PC-9 (cell line): ENCODE results near the gene XIRP2. TPM values are rescaled to one million over a fixed set of nuclear protein-coding genes. Genes with fewer than 3 reads are reported as not detected.

ENCODE experiments used
- BruUV-seq: library from RNA; stranded (reverse); fragments of 400-500 nt; replicated peaks from 2 replicates; lab custom pipeline; 2021; lab: Mats Ljungman, UMichigan
- CTCF ChIA-PET: fragments of 300-600 bp; sonication (Branson Sonifier 250); formaldehyde crosslinking; loops from one replicate; lab custom pipeline; 2022; ENCODE audit warnings: antibody characterized with exemption; lab: Charles Lee
- POLR2A ChIA-PET: fragments of 300-600 bp; sonication (Branson Sonifier 250); formaldehyde crosslinking; loops from one replicate; lab custom pipeline; 2022; ENCODE audit warnings: antibody characterized with exemption; ENCODE audit not compliant: unreplicated experiment; lab: Charles Lee
- DNase-seq, 2 experiments: peaks; one replicate each; pipeline versions ENCODE4 v3.0.0 to v3.0.0-alpha.2; 2015 to 2022; ENCODE audit warnings: mixed read lengths in 1 of 2
- H2AFZ ChIP-seq: fragments of 200-600 bp; sonication (generic); 2 replicates; pipeline ENCODE4 v1.8.1; 2017; ENCODE audit warnings: antibody characterized with exemption
- H3F3A ChIP-seq: fragments of 200-600 bp; sonication (generic); 2 replicates; pipeline ENCODE4 v1.8.1; 2017; ENCODE audit warnings: antibody characterized with exemption, mild to moderate bottlenecking, low read depth; ENCODE audit not compliant: insufficient read depth
- H3K27ac ChIP-seq: fragments of 200-600 bp; sonication (generic); 2 replicates; pipeline ENCODE4 v1.6.1; 2016; ENCODE audit warnings: mixed run types
- H3K27me3 ChIP-seq: fragments of 200-600 bp; sonication (generic); 2 replicates; pipeline ENCODE4 v1.6.1; 2016; ENCODE audit warnings: low read depth, mixed run types; ENCODE audit not compliant: insufficient read depth
- H3K36me3 ChIP-seq: fragments of 200-600 bp; sonication (generic); 2 replicates; pipeline ENCODE4 v1.6.1; 2016; ENCODE audit warnings: low read depth, mixed run types
- H3K4me1 ChIP-seq: fragments of 200-600 bp; sonication (generic); replicated peaks from 2 replicates; pipeline ENCODE4 v1.6.1; 2016; ENCODE audit warnings: mixed run types; ENCODE audit not compliant: insufficient read depth
- H3K4me2 ChIP-seq: fragments of 200-600 bp; sonication (generic); 2 replicates; pipeline ENCODE4 v1.6.1; 2017; ENCODE audit warnings: mixed run types
- H3K4me3 ChIP-seq: fragments of 200-600 bp; sonication (generic); 2 replicates; pipeline ENCODE4 v1.6.1; 2016; ENCODE audit warnings: mixed run types
- H3K79me2 ChIP-seq: fragments of 200-600 bp; sonication (generic); 2 replicates; pipeline ENCODE4 v1.6.1; 2017; ENCODE audit warnings: low read depth, mixed run types
- H3K9me2 ChIP-seq: fragments of 200-600 bp; sonication (generic); 2 replicates; pipeline ENCODE4 v1.8.1; 2017; ENCODE audit warnings: mild to moderate bottlenecking; ENCODE audit not compliant: insufficient read depth
- H3K9me3 ChIP-seq: fragments of 200-600 bp; sonication (generic); 2 replicates; pipeline ENCODE4 v1.8.1; 2016; ENCODE audit warnings: low read depth; ENCODE audit not compliant: insufficient read depth
- H4K20me1 ChIP-seq: fragments of 200-600 bp; sonication (generic); 2 replicates; pipeline ENCODE4 v1.8.1; 2017; ENCODE audit not compliant: insufficient read depth
- CTCF ChIP-seq: fragments of 200-600 bp; sonication (generic); conservative IDR thresholded peaks from 2 replicates; pipeline ENCODE4 v1.6.1; 2017; ENCODE audit warnings: mixed run types, antibody characterized with exemption, mild to moderate bottlenecking, moderate library complexity
- EZH2 ChIP-seq: fragments of 200-600 bp; sonication (generic); IDR thresholded peaks from 2 replicates; pipeline ENCODE4 v1.8.0; 2017; ENCODE audit warnings: antibody characterized with exemption, low read depth
- intact Hi-C: fragments of 100-400 bp; cut with micrococcal nuclease; formaldehyde crosslinking; loops from one replicate; pipeline ENCODE4 v1.10.0; 2022; ENCODE audit not compliant: unreplicated experiment
- total RNA-seq: library from RNA; stranded (reverse); gene quantifications from 2 replicates; pipeline ENCODE4 v1.2.3, GENCODE V29; 2021

Gene XIRP2
- total RNA-seq, 1 experiment from 2014 or later = not detected

DNA sequence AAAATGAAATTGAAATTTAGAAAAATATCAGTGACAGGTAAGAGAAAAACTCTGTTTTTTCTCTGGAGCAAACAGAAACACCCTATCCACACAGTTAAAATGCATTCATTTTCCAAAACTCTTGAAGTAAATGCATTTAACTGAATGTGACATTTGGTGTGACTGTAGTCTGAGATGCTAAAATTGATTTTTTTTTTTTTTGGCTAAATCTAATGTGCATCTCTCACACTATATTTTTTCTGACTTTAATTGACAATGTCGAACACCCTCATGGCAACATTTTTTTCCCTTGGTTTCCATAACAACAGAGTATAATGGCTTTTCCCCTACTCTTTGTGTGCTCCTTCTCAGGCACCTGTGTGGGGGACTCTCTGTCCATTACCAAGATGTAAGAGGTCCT, 366.4 kb downstream of the XIRP2 start:
- no peak overlapping the region for H3K27ac ChIP-seq
- H3K9me2 ChIP-seq = no peaks in the 10 kb centered on the region
- no peak overlapping the region for H2AFZ ChIP-seq
- no peaks in the 10 kb centered on the region for H3K27me3 ChIP-seq
- H3F3A ChIP-seq = no peaks in the 10 kb centered on the region
- intact Hi-C loops = no loop called here
- no peaks in the 10 kb centered on the region for H3K79me2 ChIP-seq
- no peak for DNase-seq
- H3K36me3 ChIP-seq = no peaks in the 10 kb centered on the region
- BruUV-seq = no TSS peak
- no peak overlapping the region for H3K4me2 ChIP-seq
- H3K4me1 ChIP-seq = no peaks in the 10 kb centered on the region
- ChIA-PET CTCF (no interaction called here), POLR2A (no interaction called here)
- H4K20me1 ChIP-seq = no peaks in the 10 kb centered on the region
- TF ChIP-seq EZH2 = no peak
- no peak for TF ChIP-seq CTCF
- no peak overlapping the region for H3K4me3 ChIP-seq
- no peaks in the 10 kb centered on the region for H3K9me3 ChIP-seq

- H3K9me2 ChIP-seq = no peaks in the 10 kb centered on the region
- ChIA-PET POLR2A (no interaction called here), CTCF (no interaction called here)
- H3K4me1 ChIP-seq = no peaks in the 10 kb centered on the region
- H2AFZ ChIP-seq = no peak overlapping the region
- no peak overlapping the region for H3K4me2 ChIP-seq
- H4K20me1 ChIP-seq = no peaks in the 10 kb centered on the region
- DNase-seq = no peak
- H3K27me3 ChIP-seq = no peaks in the 10 kb centered on the region
- no peaks in the 10 kb centered on the region for H3F3A ChIP-seq
- TF ChIP-seq CTCF (no peak), EZH2 (no peak)
- no peaks in the 10 kb centered on the region for H3K36me3 ChIP-seq
- no peaks in the 10 kb centered on the region for H3K9me3 ChIP-seq
- H3K79me2 ChIP-seq = no peaks in the 10 kb centered on the region
- H3K27ac ChIP-seq = no peak overlapping the region
- no peak overlapping the region for H3K4me3 ChIP-seq
- no TSS peak for BruUV-seq
- intact Hi-C loops = no loop called here
Measured at GRCh38 chr2:167258712-167259111, 370.4 kb downstream of the XIRP2 start.

DNA sequence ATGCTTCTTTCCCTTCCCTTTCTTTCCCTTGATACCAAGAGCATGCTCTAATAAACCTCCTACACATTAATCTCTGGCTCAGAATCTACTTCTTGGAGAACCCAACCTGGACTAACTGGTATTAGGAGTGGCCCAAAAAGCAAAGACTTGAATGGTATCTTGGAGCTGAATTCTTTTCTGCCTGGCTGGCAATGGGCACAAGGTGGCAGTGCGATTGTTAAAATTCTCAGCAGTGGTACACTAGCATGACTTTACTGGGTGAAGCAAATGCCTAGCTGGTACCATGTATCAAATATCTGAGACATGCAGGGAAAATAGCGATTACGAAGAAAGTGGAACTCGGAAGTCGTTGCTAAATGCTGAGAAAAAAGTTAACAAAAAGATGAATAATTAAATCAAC, 376.1 kb downstream of the XIRP2 start:
- H3K4me3 ChIP-seq = no peak overlapping the region
- H3F3A ChIP-seq = no peaks in the 10 kb centered on the region
- H3K79me2 ChIP-seq = no peaks in the 10 kb centered on the region
- no TSS peak for BruUV-seq
- POLR2A ChIA-PET = no interaction called here
- no peaks in the 10 kb centered on the region for H3K9me2 ChIP-seq
- no peak overlapping the region for H2AFZ ChIP-seq
- H3K27me3 ChIP-seq = no peaks in the 10 kb centered on the region
- no peaks in the 10 kb centered on the region for H4K20me1 ChIP-seq
- intact Hi-C loops = no loop called here
- no peak overlapping the region for H3K27ac ChIP-seq
- peak in 1 of 2 experiments; percentile 1 for DNase-seq
- no peaks in the 10 kb centered on the region for H3K9me3 ChIP-seq
- H3K36me3 ChIP-seq = no peaks in the 10 kb centered on the region
- TF ChIP-seq CTCF (0 out of 2 replicates have a peak, but pooled peaks have one; percentile 22), EZH2 (no peak)
- H3K4me2 ChIP-seq = no peak overlapping the region
- CTCF ChIA-PET = interaction anchor here (1.0 kb wide), 1 partner anchor 855 kb away, joined by 3 read pairs; no protein-coding TSS in a partner anchor
- no peaks in the 10 kb centered on the region for H3K4me1 ChIP-seq
